Pancreas (tissue), 10 donors: ENCODE data around the gene GRK5. TPM values are rescaled to one million over a fixed set of nuclear protein-coding genes. Genes with fewer than 3 reads are reported as not detected.

Source experiments
- ATAC-seq, 4 donors: fragments of 200-7000 bp; cut with Tn5 transposase; one replicate each; pipeline versions ENCODE4 v1.8.0 to v1.9.1; 2020; ENCODE audit warnings: mild to moderate bottlenecking in 4 of 4, moderate library complexity in 4 of 4
- DNase-seq, 6 donors: peaks; one replicate each; pipeline ENCODE4 v3.0.0-alpha.2; 2020
- FAIRE-seq: peaks from 2 replicates; lab custom pipeline; 2012; peaks lifted over from hg19 to GRCh38; lab: Jason Lieb, UNC
- H3K27ac ChIP-seq, 4 donors: fragments of 200-600 bp; sonication (generic); 1 replicate in 3 of 4; 2 replicates in 1 of 4; pipeline versions ENCODE4 v1.5.0 to v1.8.0; 2020
- H3K27me3 ChIP-seq, 4 donors: fragments of 200-600 bp; one replicate each; pipeline ENCODE4 v1.8.0; 2021
- H3K36me3 ChIP-seq, 3 donors: fragments of 200-600 bp; sonication (generic) in 1 of 3; one replicate each; pipeline versions ENCODE4 v1.5.0 to v1.8.0; 2020 to 2021
- H3K4me1 ChIP-seq, 3 donors: fragments of 200-600 bp; one replicate each; pipeline ENCODE4 v1.8.0; 2021
- H3K4me3 ChIP-seq, 4 donors: fragments of 200-600 bp; sonication (generic) in 2 of 4; one replicate each; pipeline versions ENCODE4 v1.5.0 to v1.8.0; 2020 to 2021
- H3K9me3 ChIP-seq, 4 donors: fragments of 200-600 bp; one replicate each; pipeline ENCODE4 v1.8.0; 2021
- WGBS, 2 donors: extraction: QIAGEN DNeasy Blood & Tissue Kit; methylation state at CpG; one replicate each; pipeline ENCODE4 v1.1.7; 2013; 5-methylcytosine and 5-hydroxymethylcytosine counted together
- intact Hi-C, 3 donors: fragments of 100-400 bp; cut with DNase I; formaldehyde crosslinking; loops; one replicate each; pipeline versions ENCODE4 v1.11.1 to v1.14.2; 2022
- polyA plus RNA-seq, 2 donors: library from polyadenylated mRNA; stranded (reverse); fragments of 200-250 nt; gene quantifications; one replicate each; pipeline ENCODE4 v1.2.3, GENCODE V29; 2013
- total RNA-seq, 6 donors: library from RNA; stranded (reverse); fragmentation: NEBNext Ultra II Directional in 4 of 6; extraction: Animal tissue kit (Norgen Biotek cat#: 25700) in 4 of 6; gene quantifications; one replicate each; pipeline versions ENCODE4 v1.2.1 to v1.2.4, GENCODE V29; 2021 to 2023
- TF ChIP-seq, protein P1 (sequence below), 4 donors: fragments of 200-600 bp; sonication (generic) in 3 of 4; IDR thresholded peaks; one replicate each; pipeline versions ENCODE4 v1.5.0 to v1.8.0; 2021; ENCODE audit warnings: antibody characterized with exemption in 4 of 4
- donor health status: healthy with polysubstance abuse.
- donor health status: DM: no; HTN: no; CAD: no; lungs with moderate emphysema.
- donor health status: DM: no; HTN: no; CAD: no.
- donor health status: control.
- donor health status: control.
- donor health status: Bipolar disorder and iron deficiency.
- donor health status: DM: yes; HTN: yes; CAD: no.
- donor health status: DM: no; HTN: no; CAD: no.
- donor health status: DM: no; HTN: no; CAD: no.
- donor health status: DM: yes; HTN: yes; CAD: no.

Gene GRK5
- total and polyA plus RNA-seq, 8 donors = 1.4 to 6.0 (median 2.5) TPM

GRCh38 chr10:119328223-119328622, 120.9 kb downstream of the GRK5 start:
- ATAC-seq (no peak), DNase-seq (no peak), FAIRE-seq (no peak)
- no peaks in the 10 kb centered on the region for H3K27me3 ChIP-seq
- H3K4me3 ChIP-seq = no peak overlapping the region
- TF ChIP-seq, protein P1, sequence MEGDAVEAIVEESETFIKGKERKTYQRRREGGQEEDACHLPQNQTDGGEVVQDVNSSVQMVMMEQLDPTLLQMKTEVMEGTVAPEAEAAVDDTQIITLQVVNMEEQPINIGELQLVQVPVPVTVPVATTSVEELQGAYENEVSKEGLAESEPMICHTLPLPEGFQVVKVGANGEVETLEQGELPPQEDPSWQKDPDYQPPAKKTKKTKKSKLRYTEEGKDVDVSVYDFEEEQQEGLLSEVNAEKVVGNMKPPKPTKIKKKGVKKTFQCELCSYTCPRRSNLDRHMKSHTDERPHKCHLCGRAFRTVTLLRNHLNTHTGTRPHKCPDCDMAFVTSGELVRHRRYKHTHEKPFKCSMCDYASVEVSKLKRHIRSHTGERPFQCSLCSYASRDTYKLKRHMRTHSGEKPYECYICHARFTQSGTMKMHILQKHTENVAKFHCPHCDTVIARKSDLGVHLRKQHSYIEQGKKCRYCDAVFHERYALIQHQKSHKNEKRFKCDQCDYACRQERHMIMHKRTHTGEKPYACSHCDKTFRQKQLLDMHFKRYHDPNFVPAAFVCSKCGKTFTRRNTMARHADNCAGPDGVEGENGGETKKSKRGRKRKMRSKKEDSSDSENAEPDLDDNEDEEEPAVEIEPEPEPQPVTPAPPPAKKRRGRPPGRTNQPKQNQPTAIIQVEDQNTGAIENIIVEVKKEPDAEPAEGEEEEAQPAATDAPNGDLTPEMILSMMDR (IDR thresholded peaks at IDR 0.05) = no peak
- H3K27ac ChIP-seq = no peak overlapping the region
- WGBS, 2 donors = 83 to 85% methylated on average over 2 of the region's 2 CpGs
- H3K9me3 ChIP-seq = no peaks in the 10 kb centered on the region
- H3K4me1 ChIP-seq = no peaks in the 10 kb centered on the region
- H3K36me3 ChIP-seq = no peaks in the 10 kb centered on the region
- intact Hi-C loops = no loop called here

GRCh38 chr10:119330342-119330741, 123.0 kb downstream of the GRK5 start:
- no peaks in the 10 kb centered on the region for H3K4me1 ChIP-seq
- WGBS, 2 donors = 90 to 97% methylated on average over 5 of the region's 5 CpGs
- H3K4me3 ChIP-seq = no peak overlapping the region
- TF ChIP-seq, protein P1 (IDR thresholded peaks at IDR 0.05) = no peak
- intact Hi-C loops = no loop called here
- H3K9me3 ChIP-seq = no peaks in the 10 kb centered on the region
- no peak overlapping the region for H3K27ac ChIP-seq
- no peaks in the 10 kb centered on the region for H3K27me3 ChIP-seq
- DNase-seq = no peak
- FAIRE-seq = no peak
- no peaks in the 10 kb centered on the region for H3K36me3 ChIP-seq
- ATAC-seq = no peak

GRCh38 chr10:119331061-119331460, 123.7 kb downstream of the GRK5 start:
- Histone ChIP-seq H3K4me1 (no peaks in the 10 kb centered on the region), H3K4me3 (no peak overlapping the region), H3K9me3 (no peaks in the 10 kb centered on the region), H3K27ac (no peak overlapping the region), H3K36me3 (no peaks in the 10 kb centered on the region), H3K27me3 (no peaks in the 10 kb centered on the region)
- FAIRE-seq (no peak), ATAC-seq (peak in 1 of 4 donors; percentile 16), DNase-seq (no peak)
- WGBS, 2 donors = 84 to 93% methylated on average over 15 of the region's 15 CpGs
- intact Hi-C loops = no loop called here
- TF ChIP-seq, protein P1 (IDR thresholded peaks at IDR 0.05) = no peak

- Histone ChIP-seq H3K4me3 (no peak overlapping the region), H3K36me3 (no peaks in the 10 kb centered on the region), H3K9me3 (no peaks in the 10 kb centered on the region), H3K4me1 (no peaks in the 10 kb centered on the region), H3K27ac (no peak overlapping the region), H3K27me3 (no peaks in the 10 kb centered on the region)
- no peak for FAIRE-seq
- no peak for ATAC-seq
- 83 to 87% methylated on average over 8 of the region's 8 CpGs for WGBS, 2 donors
- intact Hi-C loops = no loop called here
- no peak for DNase-seq
- TF ChIP-seq, protein P1 (IDR thresholded peaks at IDR 0.05) = no peak
These were observed 125.9 kb downstream of the GRK5 start for GRCh38 chr10:119333146-119333792.

DNA sequence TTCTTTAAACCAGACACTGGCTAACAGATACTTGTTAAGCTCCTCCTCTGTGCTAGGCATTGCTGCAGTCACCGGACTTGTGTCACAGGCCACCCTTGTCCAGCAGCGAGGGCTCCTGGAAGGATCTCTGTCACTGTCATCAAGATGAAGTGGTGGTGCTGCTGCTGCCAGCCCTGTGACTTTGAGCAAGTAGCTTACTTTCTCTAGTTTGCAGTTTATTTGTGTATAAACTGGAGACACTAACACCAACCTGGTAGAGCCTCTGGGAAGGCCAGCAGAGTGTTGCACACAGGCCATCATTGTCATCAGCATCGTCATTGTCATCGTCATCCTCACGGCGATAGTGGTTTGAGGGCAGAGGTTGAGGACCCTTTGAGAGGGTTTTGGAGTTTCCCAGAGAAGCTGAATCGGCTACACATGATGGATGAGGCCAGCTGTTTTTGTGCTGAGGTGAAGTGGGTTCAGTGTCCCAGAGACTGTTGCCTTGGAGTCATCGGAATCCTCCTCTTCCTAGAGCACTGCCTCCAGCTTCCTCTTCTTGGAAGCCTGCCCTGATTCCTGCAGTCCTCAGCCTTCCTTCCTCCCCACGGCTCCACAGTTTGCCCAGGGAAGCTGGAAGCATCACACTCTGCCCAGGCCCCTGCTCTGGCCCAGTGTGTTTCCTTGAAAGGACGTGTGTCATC, 128.4 kb downstream of the GRK5 start:
- intact Hi-C loops = no loop called here
- TF ChIP-seq, protein P1 (IDR thresholded peaks at IDR 0.05) = no peak
- Histone ChIP-seq H3K36me3 (no peaks in the 10 kb centered on the region), H3K9me3 (no peaks in the 10 kb centered on the region), H3K4me3 (no peak overlapping the region), H3K27me3 (no peaks in the 10 kb centered on the region), H3K4me1 (no peaks in the 10 kb centered on the region), H3K27ac (no peak overlapping the region)
- FAIRE-seq (no peak), ATAC-seq (peak; percentile 16 to 37 (median 22)), DNase-seq (no peak)
- WGBS, 2 donors = 85 to 87% methylated on average over 10 of the region's 10 CpGs
